ENCODE results near the gene RASSF5.

GRCh38 chr1:206580438-206581113 is 73.2 kb downstream of the RASSF5 start:
- TF ChIP-seq CTCF (IDR thresholded peaks at IDR 0.05; ENCODE audit: low read depth, low read length) (no peak), EZH2phosphoT487 (IDR thresholded peaks at IDR 0.05; ENCODE audit: low read depth) (no peak)
